PC-9 (cell line): ENCODE data around the gene RING1. TPM values are rescaled to one million over a fixed set of nuclear protein-coding genes. Genes with fewer than 3 reads are reported as not detected.

Experiments
- BruUV-seq: library from RNA; stranded (reverse); fragments of 400-500 nt; replicated peaks from 2 replicates; lab custom pipeline; 2021; lab: Mats Ljungman, UMichigan
- CTCF ChIA-PET: fragments of 300-600 bp; sonication (Branson Sonifier 250); formaldehyde crosslinking; loops from one replicate; lab custom pipeline; 2022; ENCODE audit warnings: antibody characterized with exemption; lab: Charles Lee
- POLR2A ChIA-PET: fragments of 300-600 bp; sonication (Branson Sonifier 250); formaldehyde crosslinking; loops from one replicate; lab custom pipeline; 2022; ENCODE audit warnings: antibody characterized with exemption; ENCODE audit not compliant: unreplicated experiment; lab: Charles Lee
- DNase-seq, 2 experiments: peaks; one replicate each; pipeline versions ENCODE4 v3.0.0 to v3.0.0-alpha.2; 2015 to 2022; ENCODE audit warnings: mixed read lengths in 1 of 2
- H2AFZ ChIP-seq: fragments of 200-600 bp; sonication (generic); 2 replicates; pipeline ENCODE4 v1.8.1; 2017; ENCODE audit warnings: antibody characterized with exemption
- H3F3A ChIP-seq: fragments of 200-600 bp; sonication (generic); 2 replicates; pipeline ENCODE4 v1.8.1; 2017; ENCODE audit warnings: antibody characterized with exemption, mild to moderate bottlenecking, low read depth; ENCODE audit not compliant: insufficient read depth
- H3K27ac ChIP-seq: fragments of 200-600 bp; sonication (generic); 2 replicates; pipeline ENCODE4 v1.6.1; 2016; ENCODE audit warnings: mixed run types
- H3K27me3 ChIP-seq: fragments of 200-600 bp; sonication (generic); 2 replicates; pipeline ENCODE4 v1.6.1; 2016; ENCODE audit warnings: low read depth, mixed run types; ENCODE audit not compliant: insufficient read depth
- H3K36me3 ChIP-seq: fragments of 200-600 bp; sonication (generic); 2 replicates; pipeline ENCODE4 v1.6.1; 2016; ENCODE audit warnings: low read depth, mixed run types
- H3K4me1 ChIP-seq: fragments of 200-600 bp; sonication (generic); replicated peaks from 2 replicates; pipeline ENCODE4 v1.6.1; 2016; ENCODE audit warnings: mixed run types; ENCODE audit not compliant: insufficient read depth
- H3K4me2 ChIP-seq: fragments of 200-600 bp; sonication (generic); 2 replicates; pipeline ENCODE4 v1.6.1; 2017; ENCODE audit warnings: mixed run types
- H3K4me3 ChIP-seq: fragments of 200-600 bp; sonication (generic); 2 replicates; pipeline ENCODE4 v1.6.1; 2016; ENCODE audit warnings: mixed run types
- H3K79me2 ChIP-seq: fragments of 200-600 bp; sonication (generic); 2 replicates; pipeline ENCODE4 v1.6.1; 2017; ENCODE audit warnings: low read depth, mixed run types
- H3K9me2 ChIP-seq: fragments of 200-600 bp; sonication (generic); 2 replicates; pipeline ENCODE4 v1.8.1; 2017; ENCODE audit warnings: mild to moderate bottlenecking; ENCODE audit not compliant: insufficient read depth
- H3K9me3 ChIP-seq: fragments of 200-600 bp; sonication (generic); 2 replicates; pipeline ENCODE4 v1.8.1; 2016; ENCODE audit warnings: low read depth; ENCODE audit not compliant: insufficient read depth
- H4K20me1 ChIP-seq: fragments of 200-600 bp; sonication (generic); 2 replicates; pipeline ENCODE4 v1.8.1; 2017; ENCODE audit not compliant: insufficient read depth
- CTCF ChIP-seq: fragments of 200-600 bp; sonication (generic); conservative IDR thresholded peaks from 2 replicates; pipeline ENCODE4 v1.6.1; 2017; ENCODE audit warnings: mixed run types, antibody characterized with exemption, mild to moderate bottlenecking, moderate library complexity
- EZH2 ChIP-seq: fragments of 200-600 bp; sonication (generic); IDR thresholded peaks from 2 replicates; pipeline ENCODE4 v1.8.0; 2017; ENCODE audit warnings: antibody characterized with exemption, low read depth
- intact Hi-C: fragments of 100-400 bp; cut with micrococcal nuclease; formaldehyde crosslinking; loops from one replicate; pipeline ENCODE4 v1.10.0; 2022; ENCODE audit not compliant: unreplicated experiment
- total RNA-seq: library from RNA; stranded (reverse); gene quantifications from 2 replicates; pipeline ENCODE4 v1.2.3, GENCODE V29; 2021

Gene RING1
- total RNA-seq, 1 experiment from 2014 or later: 18.9 TPM

- Histone ChIP-seq H3K79me2 (no peaks in the 10 kb centered on the region), H3K36me3 (no peaks in the 10 kb centered on the region), H3K27ac (no peak overlapping the region), H2AFZ (no peak overlapping the region), H4K20me1 (no peaks in the 10 kb centered on the region), H3K9me3 (no peaks in the 10 kb centered on the region), H3K4me3 (no peak overlapping the region), H3K4me1 (no peaks in the 10 kb centered on the region), H3K4me2 (no peak overlapping the region), H3K27me3 (peaks cover 36% of the 10 kb centered on the region), H3F3A (no peaks in the 10 kb centered on the region), H3K9me2 (no peaks in the 10 kb centered on the region)
- ChIA-PET POLR2A (no interaction called here), CTCF (interaction anchor here (0.7 kb wide), 1 partner anchor 14 kb away, joined by 3 read pairs; no protein-coding TSS in a partner anchor)
- no TSS peak for BruUV-seq
- DNase-seq: no peak
- intact Hi-C loops: no loop called here
- TF ChIP-seq CTCF: no peak
Measured at GRCh38 chr6:33173535-33174180, 34.6 kb upstream of the RING1 start.

- Histone ChIP-seq H3F3A (no peaks in the 10 kb centered on the region), H3K4me2 (no peak overlapping the region), H3K9me3 (no peaks in the 10 kb centered on the region), H3K4me1 (no peaks in the 10 kb centered on the region), H3K27ac (no peak overlapping the region), H4K20me1 (no peaks in the 10 kb centered on the region), H2AFZ (no peak overlapping the region), H3K27me3 (peaks cover 46% of the 10 kb centered on the region), H3K79me2 (no peaks in the 10 kb centered on the region), H3K36me3 (no peaks in the 10 kb centered on the region), H3K4me3 (no peak overlapping the region), H3K9me2 (no peaks in the 10 kb centered on the region)
- POLR2A ChIA-PET: interaction anchor here (0.6 kb wide), 1 partner anchor 30 kb away, joined by 12 read pairs; the partner anchor contains the start of gene HSD17B8
- intact Hi-C loops: no loop called here
- no TSS peak for BruUV-seq
- DNase-seq: no peak
- CTCF ChIA-PET: no interaction called here
- no peak for TF ChIP-seq EZH2
- TF ChIP-seq CTCF: no peak
Measured at GRCh38 chr6:33174784-33175183, 33.5 kb upstream of the RING1 start.

DNA sequence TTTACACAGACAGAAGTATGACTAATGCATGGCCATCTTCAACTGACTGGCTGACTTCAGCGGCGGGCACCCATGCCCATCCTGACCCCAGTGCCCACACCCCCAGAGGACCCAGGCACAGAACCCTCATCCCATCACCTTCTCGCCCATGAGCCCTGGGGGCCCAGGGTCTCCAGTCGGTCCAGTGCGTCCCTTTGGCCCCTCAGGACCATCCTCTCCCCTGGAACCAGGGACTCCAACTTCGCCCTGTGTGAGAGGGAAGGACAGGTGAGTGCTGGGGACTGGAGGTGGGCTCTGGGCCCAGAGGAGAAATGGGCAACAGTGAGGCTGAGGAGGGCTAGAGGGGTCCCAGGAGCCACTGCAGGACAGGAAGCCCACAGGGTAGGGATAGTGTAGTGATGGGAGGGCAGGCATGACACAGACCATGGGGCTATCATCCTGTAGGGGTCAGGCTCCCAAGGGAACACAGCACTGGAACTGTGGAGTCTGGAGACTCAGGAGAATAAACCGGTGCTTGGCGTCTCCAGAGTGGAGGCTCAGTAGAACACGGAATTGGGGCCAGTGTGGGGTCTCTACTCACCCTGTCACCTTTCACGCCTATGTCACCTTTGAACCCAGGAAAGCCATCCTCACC, 32.7 kb upstream of the RING1 start:
- no peak for TF ChIP-seq EZH2
- TF ChIP-seq CTCF: no peak
- intact Hi-C loops: no loop called here
- H3K9me2 ChIP-seq: no peaks in the 10 kb centered on the region
- no peak overlapping the region for H3K4me2 ChIP-seq
- CTCF ChIA-PET: no interaction called here
- BruUV-seq: no TSS peak
- no peaks in the 10 kb centered on the region for H3F3A ChIP-seq
- H3K4me3 ChIP-seq: no peak overlapping the region
- H3K79me2 ChIP-seq: no peaks in the 10 kb centered on the region
- peaks cover 53% of the 10 kb centered on the region for H3K27me3 ChIP-seq
- no peak for DNase-seq
- H3K4me1 ChIP-seq: no peaks in the 10 kb centered on the region
- H4K20me1 ChIP-seq: no peaks in the 10 kb centered on the region
- no peaks in the 10 kb centered on the region for H3K9me3 ChIP-seq
- POLR2A ChIA-PET: no interaction called here
- H2AFZ ChIP-seq: no peak overlapping the region
- no peak overlapping the region for H3K27ac ChIP-seq
- no peaks in the 10 kb centered on the region for H3K36me3 ChIP-seq
